GM13976 (cell line): Measurements from ENCODE around the gene ZNF598.
A peak's percentile ranks its signal among the peaks of the same experiment; 100 is the strongest.

Source experiments
- DNase-seq: peaks from one replicate; pipeline ENCODE4 v3.0.0; 2012; ENCODE audit warnings: low spot score
- CTCF ChIP-seq: IDR thresholded peaks from 2 replicates; pipeline ENCODE4 v1.5.1; 2012; ENCODE audit warnings: borderline replicate concordance, mild to moderate bottlenecking; ENCODE audit not compliant: insufficient read depth; ENCODE audit errors: extremely low read depth, missing control alignments, control extremely low read depth
- in situ Hi-C: fragments of 300-500 bp; cut with MboI; formaldehyde crosslinking; loops from one replicate; pipeline ENCODE4 v1.12.0; 2022; ENCODE audit warnings: low sequenced_read_pairs, mixed read lengths, inconsistent platforms; ENCODE audit not compliant: unreplicated experiment

The ZNF598 gene

DNA sequence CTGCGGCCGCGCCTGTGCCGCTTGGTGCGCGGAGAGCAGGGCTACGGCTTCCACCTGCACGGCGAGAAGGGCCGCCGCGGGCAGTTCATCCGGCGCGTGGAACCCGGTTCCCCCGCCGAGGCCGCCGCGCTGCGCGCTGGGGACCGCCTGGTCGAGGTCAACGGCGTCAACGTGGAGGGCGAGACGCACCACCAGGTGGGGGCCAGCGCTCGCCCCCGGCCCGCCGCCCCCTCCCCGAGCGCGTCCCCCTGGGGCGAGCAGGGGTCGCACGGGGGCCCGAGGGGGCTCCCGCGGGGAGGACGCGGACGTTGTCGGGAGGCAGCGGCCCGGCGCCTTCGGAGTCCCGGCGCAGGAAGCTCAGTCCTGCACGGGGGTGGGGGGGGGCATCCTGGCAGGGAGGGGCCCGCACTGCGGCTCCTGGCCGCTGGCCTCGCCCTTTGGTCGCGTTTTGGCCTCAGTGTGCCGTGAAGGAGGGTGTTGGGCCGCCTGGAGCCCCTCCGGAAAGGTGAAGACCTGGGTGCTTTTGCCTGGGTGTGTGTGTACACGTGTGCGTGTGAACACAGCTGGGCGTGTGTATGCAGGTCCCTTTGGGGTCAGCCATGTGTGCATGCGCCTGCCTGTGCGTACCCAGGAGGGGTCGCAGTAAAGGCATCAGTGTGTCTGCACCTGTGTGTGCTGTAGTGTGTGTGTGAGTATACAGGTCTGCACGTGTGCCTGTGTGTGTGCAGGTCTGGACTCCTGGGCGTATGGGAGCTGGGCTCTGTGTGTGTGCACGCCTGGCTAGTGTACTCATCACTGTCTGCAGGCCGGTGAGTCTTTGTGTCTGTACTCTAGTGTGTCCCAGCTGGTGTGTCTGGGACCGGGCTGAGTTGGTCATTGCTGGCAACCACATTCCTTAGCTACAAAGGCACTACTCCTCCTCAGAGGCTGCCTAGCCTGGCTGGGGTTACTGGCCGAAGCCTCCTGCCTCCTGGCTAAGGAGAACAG lies 17.7 kb upstream of the ZNF598 start:
- in situ Hi-C loops: no loop called here
- no peak for DNase-seq
- TF ChIP-seq CTCF: no peak

GRCh38 chr16:2026461-2027023 lies 16.9 kb upstream of the ZNF598 start, which contains the start of gene NHERF2:
NHERF2 (plus strand) TSS chr16:2026902; CDS start chr16:2027006, 104 bp downstream.
- no peak for TF ChIP-seq CTCF
- peak; percentile 64 for DNase-seq
- in situ Hi-C loops: no loop called here

GRCh38 chr16:2025878-2026460 lies 16.3 kb upstream of the ZNF598 start:
- in situ Hi-C loops: no loop called here
- DNase-seq: no peak
- TF ChIP-seq CTCF: no peak

DNA sequence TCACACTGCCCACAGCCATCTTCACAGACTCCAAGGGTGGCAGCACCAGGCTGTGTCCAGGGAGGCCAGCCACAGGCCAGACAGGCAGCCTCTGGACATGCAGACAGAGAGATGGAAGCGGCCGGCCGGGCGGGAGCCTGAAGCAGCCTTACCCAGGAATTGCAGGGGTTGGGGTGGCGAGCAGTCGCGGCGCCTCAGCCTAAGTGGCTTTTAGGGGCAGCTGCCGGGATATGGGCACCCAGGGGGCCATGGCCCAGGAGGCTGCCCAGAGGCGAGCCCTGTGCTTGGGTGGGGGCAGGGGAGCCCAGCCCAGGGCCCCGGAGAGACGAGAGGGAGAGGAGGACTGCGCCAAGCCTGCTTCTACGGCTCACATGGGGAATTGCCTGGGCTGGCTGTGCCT lies 15.6 kb upstream of the ZNF598 start:
- no peak for DNase-seq
- no peak for TF ChIP-seq CTCF
- in situ Hi-C loops: no loop called here

GRCh38 chr16:2024032-2024420 lies 14.4 kb upstream of the ZNF598 start:
- DNase-seq: no peak
- in situ Hi-C loops: loop anchor here (25.0 kb wide), 1 partner anchor 463 kb away; the partner anchor contains the start of gene TBC1D24
- no peak for TF ChIP-seq CTCF
